Measurements from ENCODE around the gene MCFD2.

GRCh38 chr2:46947841-46948240 is 32.2 kb upstream of the MCFD2 start:
- no peak for TF ChIP-seq EP300 (IDR thresholded peaks at IDR 0.05)
- TF ChIP-seq, protein P1, sequence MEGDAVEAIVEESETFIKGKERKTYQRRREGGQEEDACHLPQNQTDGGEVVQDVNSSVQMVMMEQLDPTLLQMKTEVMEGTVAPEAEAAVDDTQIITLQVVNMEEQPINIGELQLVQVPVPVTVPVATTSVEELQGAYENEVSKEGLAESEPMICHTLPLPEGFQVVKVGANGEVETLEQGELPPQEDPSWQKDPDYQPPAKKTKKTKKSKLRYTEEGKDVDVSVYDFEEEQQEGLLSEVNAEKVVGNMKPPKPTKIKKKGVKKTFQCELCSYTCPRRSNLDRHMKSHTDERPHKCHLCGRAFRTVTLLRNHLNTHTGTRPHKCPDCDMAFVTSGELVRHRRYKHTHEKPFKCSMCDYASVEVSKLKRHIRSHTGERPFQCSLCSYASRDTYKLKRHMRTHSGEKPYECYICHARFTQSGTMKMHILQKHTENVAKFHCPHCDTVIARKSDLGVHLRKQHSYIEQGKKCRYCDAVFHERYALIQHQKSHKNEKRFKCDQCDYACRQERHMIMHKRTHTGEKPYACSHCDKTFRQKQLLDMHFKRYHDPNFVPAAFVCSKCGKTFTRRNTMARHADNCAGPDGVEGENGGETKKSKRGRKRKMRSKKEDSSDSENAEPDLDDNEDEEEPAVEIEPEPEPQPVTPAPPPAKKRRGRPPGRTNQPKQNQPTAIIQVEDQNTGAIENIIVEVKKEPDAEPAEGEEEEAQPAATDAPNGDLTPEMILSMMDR (IDR thresholded peaks at IDR 0.05): no peak
- no peak for TF ChIP-seq POLR2A (IDR thresholded peaks at IDR 0.05; ENCODE audit: low read depth)
- no peak for TF ChIP-seq POLR2AphosphoS5 (IDR thresholded peaks at IDR 0.05)
